ENCODE data around the gene SFN. TPM values are rescaled to one million over a fixed set of nuclear protein-coding genes. Genes with fewer than 3 reads are reported as not detected.

SFN gene
- total RNA-seq, 4 donors from 2014 or later, result 0.38 to 4.9 (median 1.9) TPM; not detected in 1

- TF ChIP-seq CTCF (IDR thresholded peaks at IDR 0.05), result no peak
- ATAC-seq (ENCODE audit: low FRiP score) (no peak), DNase-seq (ENCODE audit: low spot score) (no peak)
Observed at GRCh38 chr1:26900815-26901511, 38.0 kb downstream of the SFN start.

- no peak for TF ChIP-seq CTCF (IDR thresholded peaks at IDR 0.05)
- DNase-seq (ENCODE audit: low spot score), result no peak
- ATAC-seq (ENCODE audit: low FRiP score), result no peak
Observed at GRCh38 chr1:26907071-26907917, 44.3 kb downstream of the SFN start.

GRCh38 chr1:26909951-26910342 is 47.0 kb downstream of the SFN start:
- DNase-seq (ENCODE audit: low spot score) (no peak), ATAC-seq (ENCODE audit: low FRiP score) (no peak)
- TF ChIP-seq CTCF (IDR thresholded peaks at IDR 0.05), result no peak

GRCh38 chr1:26910343-26911160 is 47.6 kb downstream of the SFN start:
- TF ChIP-seq CTCF (IDR thresholded peaks at IDR 0.05), result no peak
- no peak for ATAC-seq (ENCODE audit: low FRiP score)

GRCh38 chr1:26911399-26912146 is 48.6 kb downstream of the SFN start:
- TF ChIP-seq CTCF (IDR thresholded peaks at IDR 0.05), result no peak
- no peak for ATAC-seq (ENCODE audit: low FRiP score)
- no peak for DNase-seq (ENCODE audit: low spot score)

More at GRCh38 chr1:26910343-26911160, 47.6 kb downstream of the SFN start:
- no peak for DNase-seq (ENCODE audit: low spot score)

GRCh38 chr1:26912147-26912490 is 49.2 kb downstream of the SFN start:
- no peak for DNase-seq (ENCODE audit: low spot score)
- ATAC-seq (ENCODE audit: low FRiP score), result no peak
- TF ChIP-seq CTCF (IDR thresholded peaks at IDR 0.05), result no peak
